Panc1 (cell line): Measurements from ENCODE around the gene GPR50.

Experiments
- CTCF ChIP-seq: fragments of 450-650 bp; IDR thresholded peaks from 2 replicates; pipeline ENCODE4 v1.5.1; 2017; ENCODE audit warnings: mild to moderate bottlenecking
- REST ChIP-seq, 2 experiments: IDR thresholded peaks; 2 replicates each; pipeline ENCODE4 v1.6.1; 2011 to 2012; ENCODE audit warnings: low read depth in 2 of 2, control low read depth in 1 of 2, low read length in 1 of 2, mild to moderate bottlenecking in 1 of 2, moderate library complexity in 1 of 2; ENCODE audit not compliant: insufficient read depth in 1 of 2
- SIN3A ChIP-seq: IDR thresholded peaks from 2 replicates; pipeline ENCODE4 v1.6.1; 2012; ENCODE audit warnings: low read depth, mild to moderate bottlenecking, low read length, moderate library complexity, borderline replicate concordance; ENCODE audit not compliant: insufficient read depth
- TCF7L2 ChIP-seq: IDR thresholded peaks from 2 replicates; pipeline ENCODE4 v1.6.1; 2011; ENCODE audit warnings: mild to moderate bottlenecking, low read depth, low read length, inconsistent platforms

DNA sequence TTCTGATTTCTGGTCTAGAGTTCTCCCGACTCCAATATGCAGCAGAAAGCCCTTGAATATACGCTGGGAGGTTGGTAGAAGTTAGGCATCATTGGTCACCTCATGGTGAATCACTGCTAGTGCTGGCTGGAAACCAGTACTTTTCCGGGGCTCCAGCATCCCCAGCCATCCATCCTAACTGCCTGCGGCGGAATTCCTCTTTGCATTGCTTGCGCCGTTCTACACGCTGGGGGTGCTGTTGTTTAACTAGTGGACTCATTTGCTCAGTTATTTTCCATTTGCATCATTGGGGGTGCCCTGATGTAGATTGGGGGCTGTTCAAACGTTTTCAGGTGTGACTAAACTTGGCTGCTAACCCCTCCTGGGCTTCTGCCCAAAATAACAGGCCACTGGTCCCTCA is 23.3 kb upstream of the GPR50 start:
- peak; percentile 55 for TF ChIP-seq CTCF
- no peak for TF ChIP-seq REST (IDR thresholded peaks at IDR 0.05; ENCODE audit: insufficient read depth in 1 of 2, low read depth in 2 of 2, low read length in 1 of 2)
- TF ChIP-seq SIN3A, result no peak
- TF ChIP-seq TCF7L2, result no peak
